Measurements from ENCODE around the gene LCN9. TPM values are rescaled to one million over a fixed set of nuclear protein-coding genes. Genes with fewer than 3 reads are reported as not detected.

The LCN9 gene
- total and polyA plus RNA-seq, 9 of the 15 experiments (the other 6 are each of a cell fraction or from before 2014, with no cell fraction given), result not detected

DNA sequence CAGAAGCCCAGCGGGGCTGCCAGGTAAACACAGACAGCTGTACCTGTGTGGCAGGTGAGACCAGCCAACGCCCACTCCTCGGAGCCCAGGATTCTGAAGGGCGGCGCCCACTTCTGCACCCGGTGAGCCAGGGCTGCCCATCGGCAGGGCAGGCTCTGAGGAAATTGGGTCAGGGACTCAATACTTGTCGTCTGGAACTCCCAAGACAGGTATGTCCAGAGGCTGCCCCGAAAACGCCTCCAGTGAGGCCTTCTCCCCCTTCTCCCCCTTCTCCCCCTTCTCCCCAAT, 43.6 kb upstream of the LCN9 start:
- H3K27ac ChIP-seq (ENCODE audit: extremely low read depth, low read depth, low read length), result no peak overlapping the region
- H3K36me3 ChIP-seq (ENCODE audit: control insufficient read depth, insufficient read depth, low read length), result no peaks in the 10 kb centered on the region
- no peak for FAIRE-seq
- no peaks in the 10 kb centered on the region for H3K9me1 ChIP-seq (ENCODE audit: control insufficient read depth, insufficient read depth, low read length)
- H3K79me2 ChIP-seq (ENCODE audit: control insufficient read depth, insufficient read depth, low read length), result no peaks in the 10 kb centered on the region
- H3K9me3 ChIP-seq (replicated peaks; ENCODE audit: control insufficient read depth, insufficient read depth, low read depth, low read length), result no peaks in the 10 kb centered on the region
- ChIA-PET CTCF (ENCODE audit: low intra/inter-chr PET ratio) (no interaction called here), POLR2A (interaction anchor here (1.1 kb wide), 1 partner anchor 12 kb away, joined by 3 read pairs; no protein-coding TSS in a partner anchor)
- no peak overlapping the region for H3K4me2 ChIP-seq (ENCODE audit: insufficient read depth, low read length)
- in situ Hi-C loops (cut with MboI) (no loop called here), intact Hi-C loops (cut with micrococcal nuclease) (no loop called here)
- peaks cover 0 to 16% of the 10 kb centered on the region in 2 experiments; a peak in 2 of 5 replicates for H3K4me1 ChIP-seq (replicated peaks in 1 of 2; ENCODE audit: control insufficient read depth in 2 of 2, insufficient read depth in 2 of 2, low read length in 2 of 2)
- no peak for TF ChIP-seq NCOA2 (IDR thresholded peaks at IDR 0.05; ENCODE audit: partially characterized antibody in 2 of 2)
- TF ChIP-seq, protein P1, sequence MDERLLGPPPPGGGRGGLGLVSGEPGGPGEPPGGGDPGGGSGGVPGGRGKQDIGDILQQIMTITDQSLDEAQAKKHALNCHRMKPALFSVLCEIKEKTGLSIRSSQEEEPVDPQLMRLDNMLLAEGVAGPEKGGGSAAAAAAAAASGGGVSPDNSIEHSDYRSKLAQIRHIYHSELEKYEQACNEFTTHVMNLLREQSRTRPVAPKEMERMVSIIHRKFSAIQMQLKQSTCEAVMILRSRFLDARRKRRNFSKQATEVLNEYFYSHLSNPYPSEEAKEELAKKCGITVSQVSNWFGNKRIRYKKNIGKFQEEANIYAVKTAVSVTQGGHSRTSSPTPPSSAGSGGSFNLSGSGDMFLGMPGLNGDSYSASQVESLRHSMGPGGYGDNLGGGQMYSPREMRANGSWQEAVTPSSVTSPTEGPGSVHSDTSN (CRISPR knock-in tag; IDR thresholded peaks at IDR 0.05; ENCODE audit: low read depth), result no peak
- TF ChIP-seq, protein P1 (tag; conservative IDR thresholded peaks at IDR 0.05; ENCODE audit: low read depth), result no peak
- no peak for TF ChIP-seq CCAR2 (IDR thresholded peaks at IDR 0.05; ENCODE audit: low read depth, low read length)
- TF ChIP-seq, protein P2, sequence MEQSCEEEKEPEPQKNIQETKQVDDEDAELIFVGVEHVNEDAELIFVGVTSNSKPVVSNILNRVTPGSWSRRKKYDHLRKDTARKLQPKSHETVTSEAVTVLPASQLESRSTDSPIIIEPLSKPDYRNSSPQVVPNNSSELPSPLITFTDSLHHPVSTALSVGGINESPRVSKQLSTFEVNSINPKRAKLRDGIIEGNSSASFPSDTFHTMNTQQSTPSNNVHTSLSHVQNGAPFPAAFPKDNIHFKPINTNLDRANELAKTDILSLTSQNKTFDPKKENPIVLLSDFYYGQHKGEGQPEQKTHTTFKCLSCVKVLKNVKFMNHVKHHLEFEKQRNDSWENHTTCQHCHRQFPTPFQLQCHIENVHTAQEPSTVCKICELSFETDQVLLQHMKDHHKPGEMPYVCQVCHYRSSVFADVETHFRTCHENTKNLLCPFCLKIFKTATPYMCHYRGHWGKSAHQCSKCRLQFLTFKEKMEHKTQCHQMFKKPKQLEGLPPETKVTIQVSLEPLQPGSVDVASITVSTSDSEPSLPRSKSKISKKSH (CRISPR knock-in tag; IDR thresholded peaks at IDR 0.05), result no peak
- TF ChIP-seq CEBPB (tag; IDR thresholded peaks at IDR 0.05), result no peak
- TF ChIP-seq, protein P3, sequence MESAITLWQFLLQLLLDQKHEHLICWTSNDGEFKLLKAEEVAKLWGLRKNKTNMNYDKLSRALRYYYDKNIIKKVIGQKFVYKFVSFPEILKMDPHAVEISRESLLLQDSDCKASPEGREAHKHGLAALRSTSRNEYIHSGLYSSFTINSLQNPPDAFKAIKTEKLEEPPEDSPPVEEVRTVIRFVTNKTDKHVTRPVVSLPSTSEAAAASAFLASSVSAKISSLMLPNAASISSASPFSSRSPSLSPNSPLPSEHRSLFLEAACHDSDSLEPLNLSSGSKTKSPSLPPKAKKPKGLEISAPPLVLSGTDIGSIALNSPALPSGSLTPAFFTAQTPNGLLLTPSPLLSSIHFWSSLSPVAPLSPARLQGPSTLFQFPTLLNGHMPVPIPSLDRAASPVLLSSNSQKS (CRISPR knock-in tag; IDR thresholded peaks at IDR 0.05), result no peak
- TF ChIP-seq, protein P4, sequence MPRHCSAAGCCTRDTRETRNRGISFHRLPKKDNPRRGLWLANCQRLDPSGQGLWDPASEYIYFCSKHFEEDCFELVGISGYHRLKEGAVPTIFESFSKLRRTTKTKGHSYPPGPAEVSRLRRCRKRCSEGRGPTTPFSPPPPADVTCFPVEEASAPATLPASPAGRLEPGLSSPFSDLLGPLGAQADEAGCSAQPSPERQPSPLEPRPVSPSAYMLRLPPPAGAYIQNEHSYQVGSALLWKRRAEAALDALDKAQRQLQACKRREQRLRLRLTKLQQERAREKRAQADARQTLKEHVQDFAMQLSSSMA (CRISPR knock-in tag; IDR thresholded peaks at IDR 0.05), result no peak
- TF ChIP-seq DACH1 (IDR thresholded peaks at IDR 0.05; ENCODE audit: partially characterized antibody), result no peak
- TF ChIP-seq ZFP36 (IDR thresholded peaks at IDR 0.05; ENCODE audit: low read depth, low read length, partially characterized antibody), result no peak
- no peak for TF ChIP-seq CC2D1A (IDR thresholded peaks at IDR 0.05)
- no peak for TF ChIP-seq LEF1 (IDR thresholded peaks at IDR 0.05)
- no TSS peak for BruUV-seq (replicated peaks)
- ATAC-seq, result no peak
- H4K20me1 ChIP-seq (replicated peaks; ENCODE audit: control insufficient read depth, insufficient read depth, low read length), result peaks cover 9% of the 10 kb centered on the region
- no peak overlapping the region for H3K4me3 ChIP-seq
- H3K9ac ChIP-seq (ENCODE audit: insufficient read depth in 1 of 2, low read depth in 2 of 2, low read length in 2 of 2), result no peak overlapping the region
- no peak overlapping the region for H2AFZ ChIP-seq (ENCODE audit: low read depth, low read length)
- no peak for DNase-seq (ENCODE audit: extremely low read depth in 1 of 4, low spot score in 3 of 4)
- peaks cover 27 to 73% of the 10 kb centered on the region in 2 experiments; a peak in 4 of 5 replicates for H3K27me3 ChIP-seq (ENCODE audit: control insufficient read depth in 2 of 2, insufficient read depth in 2 of 2, low read length in 2 of 2)
- 2% methylated on average over 8 of the region's 10 CpGs for WGBS (ENCODE audit: insufficient coverage, low coverage, missing lambda C conversion rate)

Measured in K562 (cell line).